Peyer's patch (tissue), 4 donors: ENCODE data around the gene DIP2A. TPM values are rescaled to one million over a fixed set of nuclear protein-coding genes. Genes with fewer than 3 reads are reported as not detected.

Source experiments
- DNase-seq, 3 donors: peaks; one replicate each; pipeline ENCODE4 v3.0.0-alpha.2; 2017 to 2019
- H3K27ac ChIP-seq, 4 donors: fragments of 200-600 bp; sonication (generic); one replicate each; pipeline ENCODE4 v1.5.1; 2016 to 2019
- H3K27me3 ChIP-seq, 2 donors: fragments of 200-600 bp; sonication (generic); one replicate each; pipeline ENCODE4 v1.5.1; 2019
- H3K36me3 ChIP-seq, 3 donors: fragments of 200-600 bp; sonication (generic); one replicate each; pipeline ENCODE4 v1.5.1; 2016 to 2019
- H3K4me1 ChIP-seq, 4 donors: fragments of 200-600 bp; sonication (generic); one replicate each; pipeline ENCODE4 v1.5.1; 2016 to 2019
- H3K4me3 ChIP-seq, 4 donors: fragments of 200-600 bp; sonication (generic); 1 replicate in 3 of 4; 2 replicates in 1 of 4; pipeline ENCODE4 v1.5.1; 2016 to 2019; ENCODE audit warnings: mild to moderate bottlenecking in 1 of 4
- H3K9me3 ChIP-seq, 4 donors: fragments of 200-600 bp; sonication (generic); one replicate each; pipeline ENCODE4 v1.5.1; 2016 to 2019; ENCODE audit warnings: mild to moderate bottlenecking in 1 of 4
- POLR2A ChIP-seq, 2 donors: fragments of 450-650 bp; IDR thresholded peaks; one replicate each; pipeline ENCODE4 v1.5.1; 2017; ENCODE audit warnings: antibody characterized with exemption in 2 of 2, mild to moderate bottlenecking in 2 of 2, moderate library complexity in 2 of 2
- total RNA-seq, 4 donors: library from RNA; depleted of rRNA; stranded (reverse); fragments of >200 nt; gene quantifications; one replicate each; pipeline ENCODE4 v1.1.0, GENCODE V29; 2016
- TF ChIP-seq, protein P1 (sequence below), 6 experiments: fragments of 450-650 bp in 4 of 6; fragments of 200-600 bp in 2 of 6; sonication (generic) in 1 of 6; IDR thresholded peaks; one replicate each; pipeline ENCODE4 v1.5.1; 2017 to 2019; ENCODE audit warnings: antibody characterized with exemption in 6 of 6, mild to moderate bottlenecking in 3 of 6, moderate library complexity in 1 of 6

The DIP2A gene
- total RNA-seq, 4 donors from 2014 or later: 69.9 to 108 (median 85.3) TPM

DNA sequence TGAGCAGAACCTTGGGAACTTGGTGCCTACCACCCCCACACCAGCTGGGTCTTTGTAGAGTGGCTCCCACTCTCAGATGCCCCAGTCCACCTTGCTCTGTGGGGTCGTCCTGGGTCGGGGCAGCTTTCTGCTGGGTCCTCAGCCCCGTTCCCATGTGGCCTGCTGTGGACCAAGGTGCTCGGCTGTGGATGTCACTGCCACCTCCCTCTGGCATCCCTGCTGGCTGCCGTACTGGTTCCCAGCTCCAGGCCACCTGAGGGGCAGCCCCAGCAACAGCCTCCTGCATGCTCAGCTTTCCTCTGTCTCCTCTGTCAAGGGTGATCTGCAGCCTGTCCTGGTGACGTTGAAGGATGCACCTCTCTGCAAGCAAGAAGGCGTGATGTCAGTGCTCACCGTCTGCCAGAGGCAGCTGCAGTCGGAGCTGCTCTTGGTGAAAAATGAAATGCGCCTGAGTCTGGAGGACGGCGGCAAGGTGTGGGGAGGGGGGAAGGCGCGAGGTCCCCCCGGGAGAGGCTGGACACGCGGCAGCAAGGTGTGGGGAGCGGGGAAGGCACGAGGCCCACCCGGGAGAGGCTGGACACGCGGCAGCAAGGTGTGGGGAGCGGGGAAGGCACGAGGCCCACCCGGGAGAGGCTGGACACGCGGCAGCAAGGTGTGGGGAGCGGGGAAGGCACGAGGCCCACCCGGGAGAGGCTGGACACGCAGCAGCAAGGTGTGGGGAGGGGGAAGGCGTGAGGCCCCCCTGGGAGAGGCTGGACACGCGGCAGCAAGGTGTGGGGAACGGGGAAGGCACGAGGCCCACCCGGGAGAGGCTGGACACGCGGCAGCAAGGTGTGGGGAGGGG, 45.9 kb upstream of the DIP2A start:
- peaks cover 0 to 51% (median 0%) of the 10 kb centered on the region in 3 donors for H3K36me3 ChIP-seq

DNA sequence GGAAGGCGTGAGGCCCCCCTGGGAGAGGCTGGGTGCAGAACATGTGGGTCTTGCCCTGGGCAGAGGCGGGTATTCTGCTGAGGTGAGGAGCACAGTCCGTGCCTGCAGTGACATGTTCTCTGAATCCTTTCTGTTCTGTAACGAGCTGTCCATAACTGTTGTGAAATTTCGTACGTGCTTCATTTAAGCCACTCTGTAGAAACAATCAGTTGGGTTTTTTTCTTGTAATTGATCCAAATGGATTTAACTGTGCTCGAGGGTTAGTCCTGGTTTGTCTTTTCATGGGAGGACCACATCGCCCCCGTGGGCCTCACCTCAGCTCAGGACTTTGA, 45.4 kb upstream of the DIP2A start:
- Histone ChIP-seq H3K27ac (no peak overlapping the region), H3K4me3 (no peak overlapping the region), H3K9me3 (no peaks in the 10 kb centered on the region), H3K4me1 (no peaks in the 10 kb centered on the region), H3K36me3 (peaks cover 0 to 53% (median 0%) of the 10 kb centered on the region in 3 donors), H3K27me3 (no peaks in the 10 kb centered on the region)
- DNase-seq: no peak
- TF ChIP-seq, protein P1, sequence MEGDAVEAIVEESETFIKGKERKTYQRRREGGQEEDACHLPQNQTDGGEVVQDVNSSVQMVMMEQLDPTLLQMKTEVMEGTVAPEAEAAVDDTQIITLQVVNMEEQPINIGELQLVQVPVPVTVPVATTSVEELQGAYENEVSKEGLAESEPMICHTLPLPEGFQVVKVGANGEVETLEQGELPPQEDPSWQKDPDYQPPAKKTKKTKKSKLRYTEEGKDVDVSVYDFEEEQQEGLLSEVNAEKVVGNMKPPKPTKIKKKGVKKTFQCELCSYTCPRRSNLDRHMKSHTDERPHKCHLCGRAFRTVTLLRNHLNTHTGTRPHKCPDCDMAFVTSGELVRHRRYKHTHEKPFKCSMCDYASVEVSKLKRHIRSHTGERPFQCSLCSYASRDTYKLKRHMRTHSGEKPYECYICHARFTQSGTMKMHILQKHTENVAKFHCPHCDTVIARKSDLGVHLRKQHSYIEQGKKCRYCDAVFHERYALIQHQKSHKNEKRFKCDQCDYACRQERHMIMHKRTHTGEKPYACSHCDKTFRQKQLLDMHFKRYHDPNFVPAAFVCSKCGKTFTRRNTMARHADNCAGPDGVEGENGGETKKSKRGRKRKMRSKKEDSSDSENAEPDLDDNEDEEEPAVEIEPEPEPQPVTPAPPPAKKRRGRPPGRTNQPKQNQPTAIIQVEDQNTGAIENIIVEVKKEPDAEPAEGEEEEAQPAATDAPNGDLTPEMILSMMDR (IDR thresholded peaks at IDR 0.05): no peak
- no peak for TF ChIP-seq POLR2A (IDR thresholded peaks at IDR 0.05)

More for the DNA sequence above, 45.9 kb upstream of the DIP2A start:
- H3K9me3 ChIP-seq: no peaks in the 10 kb centered on the region
- H3K4me3 ChIP-seq: no peak overlapping the region
- no peaks in the 10 kb centered on the region for H3K27me3 ChIP-seq
- TF ChIP-seq, protein P1 (IDR thresholded peaks at IDR 0.05): no peak
- TF ChIP-seq POLR2A (IDR thresholded peaks at IDR 0.05): no peak
- no peak overlapping the region for H3K27ac ChIP-seq
- no peak for DNase-seq
- H3K4me1 ChIP-seq: no peaks in the 10 kb centered on the region

DNA sequence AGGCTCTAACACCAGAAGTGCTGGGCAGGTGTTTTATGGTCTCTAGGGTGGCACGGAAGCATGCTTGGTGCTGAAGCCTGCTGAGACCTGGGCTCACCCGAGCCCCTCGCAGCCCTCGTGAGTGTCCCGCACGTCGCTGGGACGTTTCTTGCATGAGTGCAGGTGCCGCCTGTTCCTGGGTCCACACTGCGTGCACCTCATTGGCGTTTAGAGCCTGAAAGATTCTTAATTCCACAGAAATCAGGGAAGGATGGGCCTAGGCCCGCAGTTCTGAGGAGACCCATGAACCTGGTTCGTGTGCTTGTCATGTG, 43.8 kb upstream of the DIP2A start:
- H3K36me3 ChIP-seq: peaks cover 0 to 60% (median 0%) of the 10 kb centered on the region in 3 donors
- H3K9me3 ChIP-seq: no peaks in the 10 kb centered on the region
- no peak for TF ChIP-seq POLR2A (IDR thresholded peaks at IDR 0.05)
- TF ChIP-seq, protein P1 (IDR thresholded peaks at IDR 0.05): no peak
- H3K27me3 ChIP-seq: no peaks in the 10 kb centered on the region
- no peak overlapping the region for H3K4me3 ChIP-seq
- DNase-seq: no peak
- no peak overlapping the region for H3K27ac ChIP-seq
- no peaks in the 10 kb centered on the region for H3K4me1 ChIP-seq

DNA sequence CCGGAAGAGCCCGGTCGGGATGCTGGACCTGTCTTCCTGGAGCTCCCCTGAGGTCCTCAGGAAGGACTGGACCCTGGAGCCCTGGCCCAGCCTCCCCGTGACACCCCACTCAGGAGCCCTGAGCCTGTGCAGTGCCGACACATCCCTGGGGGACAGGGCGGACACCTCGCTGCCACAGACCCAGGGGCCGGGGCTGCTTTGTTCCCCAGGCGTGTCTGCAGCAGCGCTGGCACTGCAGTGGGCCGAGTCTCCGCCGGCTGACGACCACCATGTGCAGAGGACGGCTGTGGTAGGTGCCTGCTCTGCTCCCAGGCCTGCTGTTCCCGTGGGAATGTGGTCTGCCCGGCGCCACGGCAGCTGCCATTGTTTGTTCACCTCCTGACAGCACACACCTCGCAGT, 42.1 kb upstream of the DIP2A start:
- no peak overlapping the region for H3K27ac ChIP-seq
- no peak for DNase-seq
- H3K27me3 ChIP-seq: no peaks in the 10 kb centered on the region
- TF ChIP-seq, protein P1 (IDR thresholded peaks at IDR 0.05): no peak
- TF ChIP-seq POLR2A (IDR thresholded peaks at IDR 0.05): no peak
- no peaks in the 10 kb centered on the region for H3K9me3 ChIP-seq
- H3K4me3 ChIP-seq: no peak overlapping the region
- H3K36me3 ChIP-seq: peaks cover 0 to 56% (median 0%) of the 10 kb centered on the region in 3 donors
- H3K4me1 ChIP-seq: no peaks in the 10 kb centered on the region

DNA sequence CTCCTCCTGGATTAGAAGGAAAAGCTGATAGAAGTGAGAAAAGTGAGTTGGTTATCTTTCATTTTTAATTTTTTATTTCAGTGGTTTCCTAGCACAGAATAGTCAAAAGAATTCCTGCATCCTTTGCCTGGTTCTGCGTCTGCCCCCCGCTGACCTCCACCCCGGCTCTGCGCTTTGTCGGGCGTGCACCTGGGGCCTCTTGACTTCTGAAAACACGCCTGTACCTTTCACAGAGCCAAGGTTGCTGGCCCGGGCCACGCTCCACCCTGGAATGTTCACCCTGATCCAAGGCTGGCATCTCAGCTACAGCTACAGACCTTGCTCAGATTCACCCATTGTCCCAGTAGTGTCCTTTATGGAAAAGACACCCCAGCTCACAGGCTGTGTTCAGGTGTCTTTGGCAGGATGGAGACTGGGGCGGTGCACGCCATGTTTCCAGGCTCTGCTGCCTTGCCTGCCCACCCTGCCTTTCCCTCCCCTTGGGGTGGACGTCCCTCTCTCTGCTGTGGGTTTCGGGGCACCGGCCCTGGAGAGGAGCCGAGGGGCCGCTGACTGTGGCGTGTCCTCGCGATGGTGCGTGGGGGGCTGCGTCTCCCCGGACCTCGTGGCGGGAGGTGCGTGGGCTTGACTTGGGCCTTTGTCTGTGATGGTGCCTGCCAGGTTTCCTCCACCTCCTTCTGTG, 40.3 kb upstream of the DIP2A start:
- H3K36me3 ChIP-seq: peaks cover 0 to 56% (median 0%) of the 10 kb centered on the region in 3 donors
- no peak overlapping the region for H3K4me3 ChIP-seq
- TF ChIP-seq POLR2A (IDR thresholded peaks at IDR 0.05): no peak
- TF ChIP-seq, protein P1 (IDR thresholded peaks at IDR 0.05): no peak
- no peaks in the 10 kb centered on the region for H3K4me1 ChIP-seq
- no peak overlapping the region for H3K27ac ChIP-seq
- no peak for DNase-seq
- no peaks in the 10 kb centered on the region for H3K9me3 ChIP-seq
- no peaks in the 10 kb centered on the region for H3K27me3 ChIP-seq
